ENCODE measurements around the gene TMSB10.
"Not testable (repeated sequence)": the region's sequence is repeated elsewhere in the genome, so short reads cannot be mapped to it uniquely, and the experiment has no call there.

The TMSB10 gene

GRCh38 chr2:84906900-84907714 lies 1.7 kb downstream of the TMSB10 start:
- H3K27ac ChIP-seq (ENCODE audit: insufficient read depth in 1 of 2, low read depth in 1 of 2, low read length in 2 of 2, poor library complexity in 1 of 2, severe bottlenecking in 2 of 2) = peak overlapping the region in 1 of 2 experiments; percentile 77
- H3K4me1 ChIP-seq (ENCODE audit: control extremely low read depth in 1 of 4, control insufficient read depth in 4 of 4, insufficient read depth in 4 of 4, low read length in 3 of 4) = peaks cover 0 to 44% (median 22%) of the 10 kb centered on the region in 4 experiments
- H3K9me3 ChIP-seq (ENCODE audit: control extremely low read depth in 1 of 5, control insufficient read depth in 4 of 5, insufficient read depth in 2 of 5, low read depth in 1 of 5, low read length in 4 of 5) = no peaks in the 10 kb centered on the region
- H3K4me3 ChIP-seq (ENCODE audit: control insufficient read depth in 1 of 7, extremely low read depth in 1 of 7, insufficient read depth in 4 of 7, low read depth in 2 of 7, low read length in 6 of 7) = peak overlapping the region in 6 of 7 experiments; percentile 75 to 98 (median 88)
- CTCF ChIA-PET = interaction anchor here (1.0 to 4.7 kb wide), 9 partner anchors 9 to 107 kb away, joined by 3 to 42 read pairs (median 4); no protein-coding TSS in a partner anchor
- no peaks in the 10 kb centered on the region for H3K27me3 ChIP-seq (replicated peaks in 2 of 5; ENCODE audit: control insufficient read depth in 4 of 5, insufficient read depth in 5 of 5, low read length in 4 of 5)
- H3K36me3 ChIP-seq (ENCODE audit: control insufficient read depth in 4 of 4, insufficient read depth in 4 of 4, low read length in 3 of 4) = peaks cover 0 to 2% (median 0%) of the 10 kb centered on the region in 4 experiments
- DNase-seq = peak; percentile 76 to 93 (median 90)
- 5% methylated on average over 9 of the region's 15 CpGs for WGBS (ENCODE audit: insufficient coverage)
- POLR2A ChIA-PET = interaction anchor here (0.6 to 2.3 kb wide), 6 partner anchors 10 to 62 kb away, joined by 3 to 8 read pairs (median 6); no protein-coding TSS in a partner anchor

- no peak overlapping the region for H3K27ac ChIP-seq (ENCODE audit: insufficient read depth in 1 of 2, low read depth in 1 of 2, low read length in 2 of 2, poor library complexity in 1 of 2, severe bottlenecking in 2 of 2)
- peaks cover 0 to 2% (median 0%) of the 10 kb centered on the region in 4 experiments for H3K36me3 ChIP-seq (ENCODE audit: control insufficient read depth in 4 of 4, insufficient read depth in 4 of 4, low read length in 3 of 4)
- peaks cover 0 to 38% (median 21%) of the 10 kb centered on the region in 4 experiments for H3K4me1 ChIP-seq (ENCODE audit: control extremely low read depth in 1 of 4, control insufficient read depth in 4 of 4, insufficient read depth in 4 of 4, low read length in 3 of 4)
- no peak overlapping the region for H3K4me3 ChIP-seq (ENCODE audit: control insufficient read depth in 1 of 7, extremely low read depth in 1 of 7, insufficient read depth in 4 of 7, low read depth in 2 of 7, low read length in 6 of 7)
- ChIA-PET CTCF (interaction anchor here (1.3 to 4.7 kb wide), 2 partner anchors 11 to 17 kb away, joined by 3 to 42 read pairs; no protein-coding TSS in a partner anchor), POLR2A (no interaction called here)
- WGBS (ENCODE audit: insufficient coverage) = 88% methylated on average over 1 of the region's 2 CpGs
- DNase-seq = no peak
- no peaks in the 10 kb centered on the region for H3K9me3 ChIP-seq (ENCODE audit: control extremely low read depth in 1 of 5, control insufficient read depth in 4 of 5, insufficient read depth in 2 of 5, low read depth in 1 of 5, low read length in 4 of 5)
- H3K27me3 ChIP-seq (replicated peaks in 2 of 5; ENCODE audit: control insufficient read depth in 4 of 5, insufficient read depth in 5 of 5, low read length in 4 of 5) = no peaks in the 10 kb centered on the region
These were observed 3.7 kb downstream of the TMSB10 start for GRCh38 chr2:84908948-84909713.

GRCh38 chr2:84911135-84911678 lies 5.8 kb downstream of the TMSB10 start:
- Histone ChIP-seq H3K36me3 (ENCODE audit: control insufficient read depth in 4 of 4, insufficient read depth in 4 of 4, low read length in 3 of 4) (peaks cover 0 to 2% (median 0%) of the 10 kb centered on the region in 4 experiments), H3K27ac (ENCODE audit: insufficient read depth in 1 of 2, low read depth in 1 of 2, low read length in 2 of 2, poor library complexity in 1 of 2, severe bottlenecking in 2 of 2) (no peak overlapping the region), H3K4me3 (ENCODE audit: control insufficient read depth in 1 of 7, extremely low read depth in 1 of 7, insufficient read depth in 4 of 7, low read depth in 2 of 7, low read length in 6 of 7) (no peak overlapping the region), H3K4me1 (ENCODE audit: control extremely low read depth in 1 of 4, control insufficient read depth in 4 of 4, insufficient read depth in 4 of 4, low read length in 3 of 4) (peaks cover 0 to 28% (median 14%) of the 10 kb centered on the region in 4 experiments), H3K9me3 (ENCODE audit: control extremely low read depth in 1 of 5, control insufficient read depth in 4 of 5, insufficient read depth in 2 of 5, low read depth in 1 of 5, low read length in 4 of 5) (no peaks in the 10 kb centered on the region), H3K27me3 (replicated peaks in 2 of 5; ENCODE audit: control insufficient read depth in 4 of 5, insufficient read depth in 5 of 5, low read length in 4 of 5) (no peaks in the 10 kb centered on the region)
- ChIA-PET POLR2A (no interaction called here), CTCF (interaction anchor here (0.6 to 3.6 kb wide), 3 partner anchors 15 to 26 kb away, joined by 3 to 17 read pairs (median 3); no protein-coding TSS in a partner anchor)
- no peak for DNase-seq
- WGBS (ENCODE audit: insufficient coverage) = 100% methylated on average over 4 of the region's 5 CpGs

GRCh38 chr2:84912984-84913383 lies 7.5 kb downstream of the TMSB10 start:
- 100% methylated on average over 4 of the region's 4 CpGs for WGBS (ENCODE audit: insufficient coverage)

GRCh38 chr2:84914334-84914733 lies 8.9 kb downstream of the TMSB10 start:
- peaks cover 0 to 8% (median 5%) of the 10 kb centered on the region in 4 experiments for H3K4me1 ChIP-seq (ENCODE audit: control extremely low read depth in 1 of 4, control insufficient read depth in 4 of 4, insufficient read depth in 4 of 4, low read length in 3 of 4)
- H3K4me3 ChIP-seq (ENCODE audit: control insufficient read depth in 1 of 7, extremely low read depth in 1 of 7, insufficient read depth in 4 of 7, low read depth in 2 of 7, low read length in 6 of 7) = no peak overlapping the region
- H3K36me3 ChIP-seq (ENCODE audit: control insufficient read depth in 4 of 4, insufficient read depth in 4 of 4, low read length in 3 of 4) = no peaks in the 10 kb centered on the region
- 100% methylated on average over 2 of the region's 6 CpGs for WGBS (ENCODE audit: insufficient coverage)
- DNase-seq = no peak
- no peak overlapping the region for H3K27ac ChIP-seq (ENCODE audit: insufficient read depth in 1 of 2, low read depth in 1 of 2, low read length in 2 of 2, poor library complexity in 1 of 2, severe bottlenecking in 2 of 2)
- POLR2A ChIA-PET = no interaction called here
- no peaks in the 10 kb centered on the region for H3K27me3 ChIP-seq (replicated peaks in 2 of 5; ENCODE audit: control insufficient read depth in 4 of 5, insufficient read depth in 5 of 5, low read length in 4 of 5)
- CTCF ChIA-PET = interaction anchor here (3.6 kb wide), 1 partner anchor 12 kb away, joined by 17 read pairs; no protein-coding TSS in a partner anchor
- no peaks in the 10 kb centered on the region for H3K9me3 ChIP-seq (ENCODE audit: control extremely low read depth in 1 of 5, control insufficient read depth in 4 of 5, insufficient read depth in 2 of 5, low read depth in 1 of 5, low read length in 4 of 5)

More at GRCh38 chr2:84912984-84913383, 7.5 kb downstream of the TMSB10 start:
- CTCF ChIA-PET = interaction anchor here (1.0 to 3.6 kb wide), 3 partner anchors 13 to 34 kb away, joined by 3 to 17 read pairs (median 3); no protein-coding TSS in a partner anchor
- Histone ChIP-seq H3K9me3 (ENCODE audit: control extremely low read depth in 1 of 5, control insufficient read depth in 4 of 5, insufficient read depth in 2 of 5, low read depth in 1 of 5, low read length in 4 of 5) (no peaks in the 10 kb centered on the region), H3K36me3 (ENCODE audit: control insufficient read depth in 4 of 4, insufficient read depth in 4 of 4, low read length in 3 of 4) (no peaks in the 10 kb centered on the region), H3K27ac (ENCODE audit: insufficient read depth in 1 of 2, low read depth in 1 of 2, low read length in 2 of 2, poor library complexity in 1 of 2, severe bottlenecking in 2 of 2) (no peak overlapping the region), H3K4me1 (ENCODE audit: control extremely low read depth in 1 of 4, control insufficient read depth in 4 of 4, insufficient read depth in 4 of 4, low read length in 3 of 4) (peaks cover 0 to 12% (median 8%) of the 10 kb centered on the region in 4 experiments), H3K27me3 (replicated peaks in 2 of 5; ENCODE audit: control insufficient read depth in 4 of 5, insufficient read depth in 5 of 5, low read length in 4 of 5) (no peaks in the 10 kb centered on the region), H3K4me3 (ENCODE audit: control insufficient read depth in 1 of 7, extremely low read depth in 1 of 7, insufficient read depth in 4 of 7, low read depth in 2 of 7, low read length in 6 of 7) (no peak overlapping the region)
- POLR2A ChIA-PET = interaction anchor here (0.7 kb wide), 1 partner anchor 42 kb away, joined by 5 read pairs; no protein-coding TSS in a partner anchor
- DNase-seq = no peak

- POLR2A ChIA-PET; H3K36me3 ChIP-seq (ENCODE audit: control insufficient read depth in 4 of 4, insufficient read depth in 4 of 4, low read length in 3 of 4); CTCF ChIA-PET; H3K27me3 ChIP-seq (replicated peaks in 2 of 5; ENCODE audit: control insufficient read depth in 4 of 5, insufficient read depth in 5 of 5, low read length in 4 of 5); H3K27ac ChIP-seq (ENCODE audit: insufficient read depth in 1 of 2, low read depth in 1 of 2, low read length in 2 of 2, poor library complexity in 1 of 2, severe bottlenecking in 2 of 2); H3K4me3 ChIP-seq (ENCODE audit: control insufficient read depth in 1 of 7, extremely low read depth in 1 of 7, insufficient read depth in 4 of 7, low read depth in 2 of 7, low read length in 6 of 7); H3K9me3 ChIP-seq (ENCODE audit: control extremely low read depth in 1 of 5, control insufficient read depth in 4 of 5, insufficient read depth in 2 of 5, low read depth in 1 of 5, low read length in 4 of 5); DNase-seq: not testable (repeated sequence)
- peaks cover 0 to 11% (median 6%) of the 10 kb centered on the region in 4 experiments for H3K4me1 ChIP-seq (ENCODE audit: control extremely low read depth in 1 of 4, control insufficient read depth in 4 of 4, insufficient read depth in 4 of 4, low read length in 3 of 4)
- 93% methylated on average over 12 of the region's 24 CpGs for WGBS (ENCODE audit: insufficient coverage)
These were observed 10.2 kb downstream of the TMSB10 start for GRCh38 chr2:84915675-84916074.
